Body of pancreas (tissue), 4 donors: Measurements from ENCODE around the gene TC2N.

Source experiments
- CTCF ChIP-seq, 7 experiments: fragments of 450-650 bp in 4 of 7; fragments of 200-600 bp in 3 of 7; sonication (generic) in 3 of 7; IDR thresholded peaks; one replicate each; pipeline ENCODE4 v1.5.1; 2016 to 2019; ENCODE audit warnings: antibody characterized with exemption in 7 of 7
- POLR2A ChIP-seq, 3 donors: fragments of 450-650 bp; IDR thresholded peaks; one replicate each; pipeline ENCODE4 v1.6.1; 2016; ENCODE audit warnings: antibody characterized with exemption in 3 of 3, mild to moderate bottlenecking in 2 of 3

DNA sequence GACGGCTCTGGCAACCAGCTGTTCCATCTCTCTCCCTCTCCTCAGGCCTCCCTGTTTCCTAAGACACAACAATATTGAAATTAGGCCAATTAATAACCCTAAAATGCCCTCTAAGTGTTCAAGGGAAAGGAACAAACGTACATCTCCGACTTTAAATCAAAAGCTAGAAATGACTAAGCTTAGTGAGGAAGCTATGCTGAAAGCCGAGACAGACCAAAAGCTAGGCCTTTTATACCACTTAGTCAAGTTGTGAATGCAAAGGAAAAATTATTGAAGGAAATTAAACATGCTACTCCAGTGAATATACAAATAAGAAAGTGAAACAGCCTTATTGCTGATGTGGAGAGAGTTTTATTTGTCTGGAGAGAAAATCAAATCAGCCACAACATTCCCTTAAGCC is 73.6 kb downstream of the TC2N start:
- no peak for TF ChIP-seq CTCF (IDR thresholded peaks at IDR 0.05)
- TF ChIP-seq POLR2A (IDR thresholded peaks at IDR 0.05), result no peak
